MM.1S (cell line): ENCODE results near the gene EPHA6.

ENCODE experiments used
- EZH2 ChIP-seq: fragments of 300-600 bp; sonication (generic); optimal IDR thresholded peaks from 2 replicates; pipeline ENCODE3; 2017; ENCODE audit warnings: low read depth, mild to moderate bottlenecking, antibody characterized with exemption, low read length, mixed read lengths
- EZH2phosphoT487 ChIP-seq: fragments of 300-600 bp; sonication (generic); IDR thresholded peaks from 2 replicates; pipeline ENCODE4 v1.6.1; 2018; ENCODE audit warnings: antibody characterized with exemption, low read length
- TF ChIP-seq, protein P1 (sequence below): fragments of 300-600 bp; sonication (generic); IDR thresholded peaks from 2 replicates; pipeline ENCODE4 v1.5.1; 2016; ENCODE audit warnings: antibody characterized with exemption, low read length, mixed read lengths

DNA sequence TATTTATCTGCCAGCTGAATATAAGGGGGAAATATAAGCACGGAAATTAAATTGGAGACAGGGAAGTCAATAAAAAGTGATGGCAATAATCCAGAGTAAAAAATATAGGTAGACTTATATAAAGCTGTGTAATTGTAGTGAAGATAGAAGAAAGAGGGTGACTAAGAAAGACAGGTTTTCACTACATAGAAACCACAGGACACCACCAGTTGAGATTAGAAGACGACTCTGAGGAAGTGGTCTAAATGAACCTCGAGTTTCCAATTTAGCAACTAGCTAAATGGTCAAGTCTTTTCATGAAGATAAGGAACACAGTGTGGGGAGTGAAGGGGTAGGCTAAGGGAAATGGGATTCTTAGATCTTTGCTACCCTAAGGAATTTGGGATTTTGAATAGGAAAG is 761.3 kb downstream of the EPHA6 start:
- TF ChIP-seq, protein P1, sequence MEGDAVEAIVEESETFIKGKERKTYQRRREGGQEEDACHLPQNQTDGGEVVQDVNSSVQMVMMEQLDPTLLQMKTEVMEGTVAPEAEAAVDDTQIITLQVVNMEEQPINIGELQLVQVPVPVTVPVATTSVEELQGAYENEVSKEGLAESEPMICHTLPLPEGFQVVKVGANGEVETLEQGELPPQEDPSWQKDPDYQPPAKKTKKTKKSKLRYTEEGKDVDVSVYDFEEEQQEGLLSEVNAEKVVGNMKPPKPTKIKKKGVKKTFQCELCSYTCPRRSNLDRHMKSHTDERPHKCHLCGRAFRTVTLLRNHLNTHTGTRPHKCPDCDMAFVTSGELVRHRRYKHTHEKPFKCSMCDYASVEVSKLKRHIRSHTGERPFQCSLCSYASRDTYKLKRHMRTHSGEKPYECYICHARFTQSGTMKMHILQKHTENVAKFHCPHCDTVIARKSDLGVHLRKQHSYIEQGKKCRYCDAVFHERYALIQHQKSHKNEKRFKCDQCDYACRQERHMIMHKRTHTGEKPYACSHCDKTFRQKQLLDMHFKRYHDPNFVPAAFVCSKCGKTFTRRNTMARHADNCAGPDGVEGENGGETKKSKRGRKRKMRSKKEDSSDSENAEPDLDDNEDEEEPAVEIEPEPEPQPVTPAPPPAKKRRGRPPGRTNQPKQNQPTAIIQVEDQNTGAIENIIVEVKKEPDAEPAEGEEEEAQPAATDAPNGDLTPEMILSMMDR: no peak
- TF ChIP-seq EZH2 (no peak), EZH2phosphoT487 (no peak)
